ENCODE results near the gene ARID4B. TPM values are rescaled to one million over a fixed set of nuclear protein-coding genes. Genes with fewer than 3 reads are reported as not detected.

The ARID4B gene
- total and polyA plus RNA-seq, 2 donors (not counting 1 experiment from before 2014, with no cell fraction given), result 15.3 to 42.4 TPM

DNA sequence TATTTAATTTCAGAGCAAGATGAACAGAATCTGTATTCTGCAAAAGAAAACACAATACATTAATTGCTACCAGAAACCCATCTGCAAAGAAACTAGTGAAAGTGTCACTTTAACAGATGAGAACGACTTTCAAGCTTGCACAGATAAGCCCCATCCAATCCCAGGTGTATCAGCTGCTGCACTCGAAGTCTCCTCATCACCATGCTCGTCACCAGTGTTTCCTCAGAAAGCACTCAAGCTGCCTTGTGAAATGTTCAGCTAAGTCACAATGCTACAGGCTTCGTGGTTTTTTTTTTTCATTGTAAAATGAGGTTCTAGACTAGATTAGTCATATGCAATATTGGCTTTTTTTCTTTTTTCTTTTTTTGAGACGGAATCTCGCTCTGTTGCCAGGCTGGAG is 196.0 kb downstream of the ARID4B start:
- Histone ChIP-seq H3K27ac (ENCODE audit: insufficient read depth, low read length) (no peak overlapping the region), H3K36me3 (ENCODE audit: control insufficient read depth, insufficient read depth, low read length) (peaks cover 10% of the 10 kb centered on the region), H3K4me1 (ENCODE audit: control insufficient read depth, extremely low read depth, insufficient read depth, low read length) (no peaks in the 10 kb centered on the region), H3K27me3 (ENCODE audit: control insufficient read depth, insufficient read depth, low read length) (no peaks in the 10 kb centered on the region), H2AFZ (ENCODE audit: low read length) (no peak overlapping the region), H3K9ac (ENCODE audit: insufficient read depth, low read length) (no peak overlapping the region), H3K4me3 (replicated peaks in 1 of 4; ENCODE audit: control extremely low read depth in 1 of 4, insufficient read depth in 1 of 4, low read depth in 3 of 4, low read length in 4 of 4) (no peak overlapping the region), H3K79me2 (ENCODE audit: control insufficient read depth, insufficient read depth, low read length) (peaks cover 17% of the 10 kb centered on the region), H3K9me3 (ENCODE audit: control insufficient read depth, insufficient read depth, low read depth, low read length) (no peaks in the 10 kb centered on the region), H3K4me2 (ENCODE audit: extremely low read depth, insufficient read depth, low read length) (no peak overlapping the region), H4K20me1 (ENCODE audit: control insufficient read depth, extremely low read depth, insufficient read depth, low read length) (no peaks in the 10 kb centered on the region)
- DNase-seq (ENCODE audit: low read depth in 2 of 2), result no peak
- TF ChIP-seq EZH2 (IDR thresholded peaks at IDR 0.05; ENCODE audit: low read length, missing control alignments), result no peak
- TF ChIP-seq, protein P1, sequence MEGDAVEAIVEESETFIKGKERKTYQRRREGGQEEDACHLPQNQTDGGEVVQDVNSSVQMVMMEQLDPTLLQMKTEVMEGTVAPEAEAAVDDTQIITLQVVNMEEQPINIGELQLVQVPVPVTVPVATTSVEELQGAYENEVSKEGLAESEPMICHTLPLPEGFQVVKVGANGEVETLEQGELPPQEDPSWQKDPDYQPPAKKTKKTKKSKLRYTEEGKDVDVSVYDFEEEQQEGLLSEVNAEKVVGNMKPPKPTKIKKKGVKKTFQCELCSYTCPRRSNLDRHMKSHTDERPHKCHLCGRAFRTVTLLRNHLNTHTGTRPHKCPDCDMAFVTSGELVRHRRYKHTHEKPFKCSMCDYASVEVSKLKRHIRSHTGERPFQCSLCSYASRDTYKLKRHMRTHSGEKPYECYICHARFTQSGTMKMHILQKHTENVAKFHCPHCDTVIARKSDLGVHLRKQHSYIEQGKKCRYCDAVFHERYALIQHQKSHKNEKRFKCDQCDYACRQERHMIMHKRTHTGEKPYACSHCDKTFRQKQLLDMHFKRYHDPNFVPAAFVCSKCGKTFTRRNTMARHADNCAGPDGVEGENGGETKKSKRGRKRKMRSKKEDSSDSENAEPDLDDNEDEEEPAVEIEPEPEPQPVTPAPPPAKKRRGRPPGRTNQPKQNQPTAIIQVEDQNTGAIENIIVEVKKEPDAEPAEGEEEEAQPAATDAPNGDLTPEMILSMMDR (conservative IDR thresholded peaks at IDR 0.05 in 1 of 2, IDR thresholded peaks at IDR 0.05 in 1 of 2; ENCODE audit: low read depth in 1 of 2, low read length in 2 of 2), result no peak

DNA sequence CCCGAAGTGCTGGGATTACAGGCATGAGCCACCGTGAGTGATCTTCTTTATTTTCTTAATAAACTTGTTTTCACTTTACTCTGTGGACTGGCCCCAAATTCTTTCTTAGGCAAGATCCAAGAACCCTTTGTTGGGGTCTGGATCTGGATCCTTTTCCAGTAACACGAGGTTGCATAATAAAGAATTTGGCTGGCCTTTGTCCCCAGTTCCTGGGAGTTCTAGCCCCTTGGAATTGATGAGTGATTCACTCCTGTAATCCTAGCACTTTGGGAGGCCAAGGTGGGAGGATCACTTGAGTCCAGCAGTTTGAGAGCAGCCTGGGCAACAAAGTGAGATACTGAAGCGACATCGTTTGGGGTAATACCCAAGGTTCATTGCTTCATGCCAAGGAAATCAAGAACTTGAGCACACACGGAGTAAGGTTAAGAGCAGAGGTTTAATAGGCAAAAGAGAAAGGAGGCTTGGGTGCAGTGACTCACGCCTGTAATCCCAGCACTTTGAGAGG is 197.2 kb downstream of the ARID4B start:
- peaks cover 28% of the 10 kb centered on the region for H3K79me2 ChIP-seq (ENCODE audit: control insufficient read depth, insufficient read depth, low read length)
- no peak overlapping the region for H2AFZ ChIP-seq (ENCODE audit: low read length)
- H3K36me3 ChIP-seq (ENCODE audit: control insufficient read depth, insufficient read depth, low read length), result peaks cover 12% of the 10 kb centered on the region
- no peaks in the 10 kb centered on the region for H3K4me1 ChIP-seq (ENCODE audit: control insufficient read depth, extremely low read depth, insufficient read depth, low read length)
- H3K9ac ChIP-seq (ENCODE audit: insufficient read depth, low read length), result no peak overlapping the region
- no peak overlapping the region for H3K4me2 ChIP-seq (ENCODE audit: extremely low read depth, insufficient read depth, low read length)
- no peak overlapping the region for H3K27ac ChIP-seq (ENCODE audit: insufficient read depth, low read length)
- no peak for DNase-seq (ENCODE audit: low read depth in 2 of 2)
- H3K4me3 ChIP-seq (replicated peaks in 1 of 4; ENCODE audit: control extremely low read depth in 1 of 4, insufficient read depth in 1 of 4, low read depth in 3 of 4, low read length in 4 of 4), result no peak overlapping the region
- no peaks in the 10 kb centered on the region for H3K9me3 ChIP-seq (ENCODE audit: control insufficient read depth, insufficient read depth, low read depth, low read length)
- no peaks in the 10 kb centered on the region for H3K27me3 ChIP-seq (ENCODE audit: control insufficient read depth, insufficient read depth, low read length)
- TF ChIP-seq, protein P1 (conservative IDR thresholded peaks at IDR 0.05 in 1 of 2, IDR thresholded peaks at IDR 0.05 in 1 of 2; ENCODE audit: low read depth in 1 of 2, low read length in 2 of 2), result no peak
- no peak for TF ChIP-seq EZH2 (IDR thresholded peaks at IDR 0.05; ENCODE audit: low read length, missing control alignments)
- peaks cover 1% of the 10 kb centered on the region for H4K20me1 ChIP-seq (ENCODE audit: control insufficient read depth, extremely low read depth, insufficient read depth, low read length)

DNA sequence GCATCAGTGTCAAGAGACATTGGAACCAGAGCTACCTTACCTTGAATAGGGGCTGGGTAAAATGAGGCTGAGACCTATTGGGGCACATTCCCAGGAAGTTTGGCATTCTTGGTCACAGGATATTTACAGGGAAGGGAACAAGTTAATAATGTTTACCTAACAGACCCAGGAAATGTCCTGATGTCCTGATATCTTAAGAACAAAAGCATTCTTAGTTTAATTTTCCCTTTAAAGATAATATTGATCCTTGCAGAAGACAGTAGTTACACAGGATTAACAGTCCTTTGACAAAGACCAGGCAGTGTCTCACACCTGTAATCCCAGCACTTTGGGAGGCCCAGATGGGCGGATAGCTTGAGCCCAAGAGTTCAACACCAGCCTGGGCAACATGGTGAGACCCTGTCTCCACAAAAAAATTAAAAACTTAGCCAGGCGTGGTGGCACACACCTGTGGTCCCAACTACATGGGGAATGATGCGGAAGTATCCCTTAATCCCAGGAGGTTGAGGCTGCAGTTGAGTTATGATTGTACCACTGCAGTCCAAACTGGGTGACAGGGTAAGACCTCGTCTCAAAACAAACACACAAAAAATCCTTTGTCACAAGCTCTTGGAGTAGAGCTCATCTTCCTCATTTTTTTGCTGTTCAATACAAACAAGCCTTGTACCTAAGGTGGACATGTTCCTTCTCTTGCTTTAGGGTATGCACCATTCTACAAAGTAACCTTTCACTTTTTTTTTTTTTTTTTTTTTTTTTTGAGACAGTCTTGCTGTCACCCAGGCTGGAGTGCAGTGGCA is 198.0 kb downstream of the ARID4B start:
- peaks cover 1% of the 10 kb centered on the region for H4K20me1 ChIP-seq (ENCODE audit: control insufficient read depth, extremely low read depth, insufficient read depth, low read length)
- no peak overlapping the region for H3K4me2 ChIP-seq (ENCODE audit: extremely low read depth, insufficient read depth, low read length)
- peaks cover 37% of the 10 kb centered on the region for H3K79me2 ChIP-seq (ENCODE audit: control insufficient read depth, insufficient read depth, low read length)
- no peak overlapping the region for H3K9ac ChIP-seq (ENCODE audit: insufficient read depth, low read length)
- no peak overlapping the region for H3K4me3 ChIP-seq (replicated peaks in 1 of 4; ENCODE audit: control extremely low read depth in 1 of 4, insufficient read depth in 1 of 4, low read depth in 3 of 4, low read length in 4 of 4)
- no peak for TF ChIP-seq EZH2 (IDR thresholded peaks at IDR 0.05; ENCODE audit: low read length, missing control alignments)
- TF ChIP-seq, protein P1 (conservative IDR thresholded peaks at IDR 0.05 in 1 of 2, IDR thresholded peaks at IDR 0.05 in 1 of 2; ENCODE audit: low read depth in 1 of 2, low read length in 2 of 2), result no peak
- H3K36me3 ChIP-seq (ENCODE audit: control insufficient read depth, insufficient read depth, low read length), result peaks cover 7% of the 10 kb centered on the region
- H3K27ac ChIP-seq (ENCODE audit: insufficient read depth, low read length), result no peak overlapping the region
- no peak overlapping the region for H2AFZ ChIP-seq (ENCODE audit: low read length)
- H3K27me3 ChIP-seq (ENCODE audit: control insufficient read depth, insufficient read depth, low read length), result no peaks in the 10 kb centered on the region
- H3K9me3 ChIP-seq (ENCODE audit: control insufficient read depth, insufficient read depth, low read depth, low read length), result no peaks in the 10 kb centered on the region
- H3K4me1 ChIP-seq (ENCODE audit: control insufficient read depth, extremely low read depth, insufficient read depth, low read length), result no peaks in the 10 kb centered on the region
- no peak for DNase-seq (ENCODE audit: low read depth in 2 of 2)
